C4-2B (cell line): Measurements from ENCODE around the gene SNX21.

Experiments used
- CTCF ChIP-seq: fragments of 450-650 bp; conservative IDR thresholded peaks from 2 replicates; pipeline ENCODE4 v1.5.1; 2017; ENCODE audit warnings: mild to moderate bottlenecking
- ZFX ChIP-seq: fragments of 450-650 bp; IDR thresholded peaks from 2 replicates; pipeline ENCODE4 v1.6.1; 2017

GRCh38 chr20:45834797-45835161, 1.2 kb downstream of the SNX21 start:
- TF ChIP-seq CTCF: no peak
- TF ChIP-seq ZFX: no peak
